K562 (cell line): ENCODE measurements around the gene ZNF74. TPM values are rescaled to one million over a fixed set of nuclear protein-coding genes. Genes with fewer than 3 reads are reported as not detected.

Experiments
- ATF3 ChIP-seq, 2 experiments: fragments of 450-650 bp in 1 of 2; sonication (generic) in 1 of 2; formaldehyde crosslinking in 1 of 2; IDR thresholded peaks in 1 of 2; conservative IDR thresholded peaks in 1 of 2; 2 replicates each; pipeline versions ENCODE4 v1.6.1 to v1.8.1; 2016 to 2023; ENCODE audit warnings: mild to moderate bottlenecking in 2 of 2, moderate library complexity in 2 of 2, inconsistent platforms in 1 of 2, missing genetic modification reagents in 1 of 2
- ATF7 ChIP-seq: fragments of 450-650 bp; IDR thresholded peaks from 2 replicates; pipeline ENCODE4 v1.7.1; 2014; ENCODE audit warnings: mild to moderate bottlenecking, moderate library complexity
- BRF2 ChIP-seq: IDR thresholded peaks from 3 replicates; pipeline ENCODE4 v1.6.1; 2011; ENCODE audit warnings: borderline replicate concordance, mild to moderate bottlenecking; ENCODE audit not compliant: insufficient read length, insufficient read depth
- CHD7 ChIP-seq: fragments of 200-600 bp; sonication (generic); IDR thresholded peaks from one replicate; pipeline ENCODE4 v1.6.1; 2012; ENCODE audit warnings: mild to moderate bottlenecking, low read depth, low read length, inconsistent platforms
- EP300 ChIP-seq: IDR thresholded peaks from 2 replicates; pipeline ENCODE4 v1.6.1; 2012; ENCODE audit warnings: low read length, improper control_type of control experiment
- FUS ChIP-seq: fragments of 200-400 bp; formaldehyde crosslinking; optimal IDR thresholded peaks from 2 replicates; pipeline ENCODE3; 2017; ENCODE audit warnings: low read depth, low read length
- HMGN3 ChIP-seq: IDR thresholded peaks from 2 replicates; pipeline ENCODE4 v1.6.1; 2011; ENCODE audit warnings: borderline replicate concordance, low read depth, mild to moderate bottlenecking, mixed read lengths, low read length; ENCODE audit not compliant: insufficient read length; ENCODE audit errors: extremely low read depth
- ILF3 ChIP-seq: fragments of 450-650 bp; IDR thresholded peaks from 2 replicates; pipeline ENCODE4 v1.6.1; 2018; ENCODE audit warnings: antibody characterized with exemption, mild to moderate bottlenecking, moderate library complexity, borderline replicate concordance
- POLR2AphosphoS2 ChIP-seq: IDR thresholded peaks from 2 replicates; pipeline ENCODE4 v1.6.1; 2012; ENCODE audit warnings: low read length, improper control_type of control experiment
- ZBTB12 ChIP-seq: fragments of 250-450 bp; sonication (Bioruptor Pico); IDR thresholded peaks from 2 replicates; pipeline ENCODE4 v1.4.0; 2020
- ZNF143 ChIP-seq: sonication (generic); formaldehyde crosslinking; IDR thresholded peaks from 2 replicates; pipeline ENCODE4 v1.9.0; 2022; ENCODE audit warnings: mild to moderate bottlenecking, missing genetic modification reagents
- polyA plus RNA-seq, 8 experiments: library from polyadenylated mRNA; depleted of rRNA in 4 of 8; stranded (reverse) in 5 of 8; unstranded in 3 of 8; fragments of >200 nt; fragmentation: Nextera tagmentation in 2 of 8; fragmentation: Illumina TruSeq in 1 of 8; extraction: Ambion mirVana in 2 of 8; extraction: Trizol in 1 of 8; gene quantifications; 2 replicates each; pipeline versions ENCODE4 v1.2.1 to v1.2.3, GENCODE V29; 2011 to 2014; ENCODE audit warnings: inconsistent platforms in 1 of 8, missing spikeins in 1 of 8
- total RNA-seq, 7 experiments: library from RNA; depleted of rRNA in 6 of 7; stranded (reverse); fragments of >200 nt in 6 of 7; fragmentation: Illumina TruSeq in 2 of 7; extraction: Trizol in 2 of 7; gene quantifications; 2 replicates each; pipeline versions ENCODE4 v1.2.1 to v1.2.3, GENCODE V29; 2011 to 2021; ENCODE audit warnings: low replicate concordance in 1 of 7

The ZNF74 gene
- total and polyA plus RNA-seq, 9 of the 15 experiments (the other 6 are each of a cell fraction or from before 2014, with no cell fraction given) = 2.4 to 53.5 (median 31.5) TPM

- TF ChIP-seq CHD7 (no peak), ATF7 (peak; percentile 79), EP300 (no peak), POLR2AphosphoS2 (no peak), BRF2 (no peak), ZNF143 (no peak; the same call in 1 of the 2 replicates), FUS (no peak), ILF3 (no peak), ZBTB12 (no peak), ATF3 (IDR thresholded peaks at IDR 0.05) (peak; percentile 78), ATF3 (CRISPR knock-in tag; conservative IDR thresholded peaks at IDR 0.05) (no peak), HMGN3 (no peak)
Measured at GRCh38 chr22:20434773-20435172, 40.8 kb downstream of the ZNF74 start (continued).
